GM23338 (cell line): ENCODE measurements around the gene ABHD17A. TPM values are rescaled to one million over a fixed set of nuclear protein-coding genes. Genes with fewer than 3 reads are reported as not detected.

ENCODE experiments used
- ATAC-seq: fragments of 200-7000 bp; cut with Tn5 transposase; 3 replicates; pipeline ENCODE4 v1.9.1; 2020
- DNase-seq: peaks from one replicate; pipeline ENCODE4 v3.0.0-alpha.2; 2015; ENCODE audit warnings: low spot score
- H2AFZ ChIP-seq: fragments of 200-600 bp; sonication (generic); 2 replicates; pipeline ENCODE4 v1.8.0; 2016; ENCODE audit warnings: antibody characterized with exemption, mild to moderate bottlenecking, moderate library complexity
- H3F3A ChIP-seq: fragments of 200-600 bp; sonication (generic); replicated peaks from 2 replicates; pipeline ENCODE4 v1.8.0; 2017; ENCODE audit warnings: antibody characterized with exemption, mixed run types, low read depth
- H3K27ac ChIP-seq: fragments of 200-600 bp; sonication (generic); 2 replicates; pipeline ENCODE4 v1.6.1; 2016; ENCODE audit warnings: low read depth
- H3K27me3 ChIP-seq: fragments of 200-600 bp; sonication (generic); 2 replicates; pipeline ENCODE4 v1.8.0; 2016; ENCODE audit warnings: mild to moderate bottlenecking, mixed run types, moderate library complexity; ENCODE audit not compliant: insufficient read depth
- H3K36me3 ChIP-seq: fragments of 200-600 bp; sonication (generic); 2 replicates; pipeline ENCODE4 v1.8.0; 2016; ENCODE audit warnings: mild to moderate bottlenecking; ENCODE audit not compliant: insufficient read depth
- H3K4me1 ChIP-seq: fragments of 200-600 bp; sonication (generic); 2 replicates; pipeline ENCODE4 v1.8.0; 2016; ENCODE audit warnings: mild to moderate bottlenecking, moderate library complexity; ENCODE audit not compliant: insufficient read depth
- H3K4me2 ChIP-seq: fragments of 200-600 bp; sonication (generic); 2 replicates; pipeline ENCODE4 v1.7.1; 2017; ENCODE audit warnings: mixed run types
- H3K4me3 ChIP-seq: fragments of 200-600 bp; sonication (generic); 2 replicates; pipeline ENCODE4 v1.6.1; 2016; ENCODE audit warnings: mixed run types
- H3K79me2 ChIP-seq: fragments of 200-600 bp; sonication (generic); replicated peaks from 2 replicates; pipeline ENCODE4 v1.8.0; 2017; ENCODE audit warnings: mild to moderate bottlenecking; ENCODE audit not compliant: insufficient read depth
- H3K9me2 ChIP-seq: fragments of 200-600 bp; sonication (generic); 2 replicates; pipeline ENCODE4 v1.8.0; 2017; ENCODE audit not compliant: insufficient read depth
- H4K20me1 ChIP-seq: fragments of 200-600 bp; sonication (generic); replicated peaks from 2 replicates; pipeline ENCODE4 v1.8.0; 2017; ENCODE audit warnings: mild to moderate bottlenecking; ENCODE audit not compliant: insufficient read depth
- H3K27ac Mint-ChIP-seq: 2 replicates; pipeline ENCODE4 v1.8.0; 2020; ENCODE audit warnings: inconsistent platforms, mild to moderate bottlenecking, moderate library complexity, mixed read lengths
- H3K27me3 Mint-ChIP-seq: 3 replicates; pipeline ENCODE4 v1.8.0; 2022; ENCODE audit warnings: low read depth, mild to moderate bottlenecking, moderate library complexity, mixed read lengths, inconsistent platforms; ENCODE audit not compliant: insufficient read depth, poor library complexity
- H3K36me3 Mint-ChIP-seq: 3 replicates; pipeline ENCODE4 v1.8.0; 2021; ENCODE audit warnings: low read depth, mild to moderate bottlenecking, inconsistent platforms, moderate library complexity, mixed read lengths
- H3K4me1 Mint-ChIP-seq: 3 replicates; pipeline ENCODE4 v1.8.0; 2020; ENCODE audit warnings: mild to moderate bottlenecking, inconsistent platforms, mixed read lengths
- H3K4me3 Mint-ChIP-seq: 3 replicates; pipeline ENCODE4 v1.8.0; 2021; ENCODE audit warnings: moderate library complexity, mild to moderate bottlenecking, inconsistent platforms, mixed read lengths
- H3K9me3 Mint-ChIP-seq: 3 replicates; pipeline ENCODE4 v1.8.0; 2020; ENCODE audit warnings: moderate library complexity, mild to moderate bottlenecking, inconsistent platforms, mixed read lengths
- CREB1 ChIP-seq: fragments of 250-450 bp; sonication (Bioruptor Pico); IDR thresholded peaks from 2 replicates; pipeline ENCODE4 v1.5.0; 2020; ENCODE audit warnings: low read depth, mild to moderate bottlenecking, moderate library complexity
- ETS1 ChIP-seq: IDR thresholded peaks from 2 replicates; pipeline ENCODE4 v1.6.1; 2016; ENCODE audit warnings: antibody characterized with exemption
- EZH2 ChIP-seq: fragments of 200-600 bp; sonication (generic); IDR thresholded peaks from one replicate; pipeline ENCODE4 v1.8.0; 2017; ENCODE audit warnings: antibody characterized with exemption, mild to moderate bottlenecking, low read depth; ENCODE audit not compliant: unreplicated experiment
- JUNB ChIP-seq: IDR thresholded peaks from one replicate; pipeline ENCODE4 v1.6.1; 2016; ENCODE audit warnings: antibody characterized with exemption; ENCODE audit not compliant: unreplicated experiment
- STAT1 ChIP-seq: IDR thresholded peaks from one replicate; pipeline ENCODE4 v1.6.1; 2016; ENCODE audit warnings: antibody characterized with exemption; ENCODE audit not compliant: unreplicated experiment
- ZNF114 ChIP-seq: fragments of 250-450 bp; sonication (Bioruptor Pico); IDR thresholded peaks from 2 replicates; pipeline ENCODE4 v1.5.0; 2020; ENCODE audit warnings: mild to moderate bottlenecking, moderate library complexity
- polyA plus RNA-seq: library from polyadenylated mRNA; unstranded; fragments of >200 nt; fragmentation: Nextera tagmentation; extraction: Ambion mirVana; gene quantifications from 2 replicates; pipeline ENCODE4 v1.2.1, GENCODE V29; 2016
- total RNA-seq: library from RNA; depleted of rRNA; stranded (reverse); fragments of >200 nt; shearing (Covaris generic); gene quantifications from 2 replicates; pipeline ENCODE4 v1.2.3, GENCODE V29; 2014
- TF ChIP-seq, protein P1 (sequence below): IDR thresholded peaks from one replicate; pipeline ENCODE4 v1.6.1; 2018; ENCODE audit warnings: antibody characterized with exemption; ENCODE audit not compliant: unreplicated experiment

Gene ABHD17A
- total and polyA plus RNA-seq, 2 experiments from 2014 or later = 34.2 to 99.9 TPM

GRCh38 chr19:1860821-1861598 lies 24.3 kb downstream of the ABHD17A start:
- Mint-ChIP-seq H3K36me3 (no peaks in the 10 kb centered on the region; the same call in 2 of the 3 replicates), H3K27me3 (peaks cover 25% of the 10 kb centered on the region), H3K27ac (no peak overlapping the region), H3K4me1 (peaks cover 39% of the 10 kb centered on the region; the same call in 2 of the 3 replicates), H3K9me3 (no peaks in the 10 kb centered on the region), H3K4me3 (peak overlapping the region; percentile 90)
- no peak for ATAC-seq
- no peak for DNase-seq
- no peaks in the 10 kb centered on the region for H3K36me3 ChIP-seq
- peaks cover 21% of the 10 kb centered on the region; the same call in 1 of the 2 replicates for H4K20me1 ChIP-seq
- H3K4me1 ChIP-seq = peaks cover 54% of the 10 kb centered on the region
- H3K4me2 ChIP-seq = peak overlapping the region; percentile 98
- TF ChIP-seq, protein P1, sequence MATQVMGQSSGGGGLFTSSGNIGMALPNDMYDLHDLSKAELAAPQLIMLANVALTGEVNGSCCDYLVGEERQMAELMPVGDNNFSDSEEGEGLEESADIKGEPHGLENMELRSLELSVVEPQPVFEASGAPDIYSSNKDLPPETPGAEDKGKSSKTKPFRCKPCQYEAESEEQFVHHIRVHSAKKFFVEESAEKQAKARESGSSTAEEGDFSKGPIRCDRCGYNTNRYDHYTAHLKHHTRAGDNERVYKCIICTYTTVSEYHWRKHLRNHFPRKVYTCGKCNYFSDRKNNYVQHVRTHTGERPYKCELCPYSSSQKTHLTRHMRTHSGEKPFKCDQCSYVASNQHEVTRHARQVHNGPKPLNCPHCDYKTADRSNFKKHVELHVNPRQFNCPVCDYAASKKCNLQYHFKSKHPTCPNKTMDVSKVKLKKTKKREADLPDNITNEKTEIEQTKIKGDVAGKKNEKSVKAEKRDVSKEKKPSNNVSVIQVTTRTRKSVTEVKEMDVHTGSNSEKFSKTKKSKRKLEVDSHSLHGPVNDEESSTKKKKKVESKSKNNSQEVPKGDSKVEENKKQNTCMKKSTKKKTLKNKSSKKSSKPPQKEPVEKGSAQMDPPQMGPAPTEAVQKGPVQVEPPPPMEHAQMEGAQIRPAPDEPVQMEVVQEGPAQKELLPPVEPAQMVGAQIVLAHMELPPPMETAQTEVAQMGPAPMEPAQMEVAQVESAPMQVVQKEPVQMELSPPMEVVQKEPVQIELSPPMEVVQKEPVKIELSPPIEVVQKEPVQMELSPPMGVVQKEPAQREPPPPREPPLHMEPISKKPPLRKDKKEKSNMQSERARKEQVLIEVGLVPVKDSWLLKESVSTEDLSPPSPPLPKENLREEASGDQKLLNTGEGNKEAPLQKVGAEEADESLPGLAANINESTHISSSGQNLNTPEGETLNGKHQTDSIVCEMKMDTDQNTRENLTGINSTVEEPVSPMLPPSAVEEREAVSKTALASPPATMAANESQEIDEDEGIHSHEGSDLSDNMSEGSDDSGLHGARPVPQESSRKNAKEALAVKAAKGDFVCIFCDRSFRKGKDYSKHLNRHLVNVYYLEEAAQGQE = no peak
- TF ChIP-seq ZNF114 (CRISPR knock-in tag) = no peak
- no peak for TF ChIP-seq EZH2
- TF ChIP-seq JUNB = no peak
- TF ChIP-seq CREB1 (CRISPR knock-in tag) = no peak
- peaks cover 16% of the 10 kb centered on the region for H3K27me3 ChIP-seq
- H2AFZ ChIP-seq = no peak overlapping the region
- 0 out of 2 replicates have a peak, but pooled peaks cover 8% of the 10 kb centered on the region for H3F3A ChIP-seq
- H3K9me2 ChIP-seq = no peaks in the 10 kb centered on the region
- no peak overlapping the region for H3K27ac ChIP-seq
- H3K79me2 ChIP-seq = peaks cover 51% of the 10 kb centered on the region
- peak overlapping the region; percentile 94 for H3K4me3 ChIP-seq

GRCh38 chr19:1860042-1860775 lies 25.1 kb downstream of the ABHD17A start:
- Mint-ChIP-seq H3K4me3 (peak overlapping the region; percentile 90), H3K27ac (no peak overlapping the region), H3K36me3 (no peaks in the 10 kb centered on the region; the same call in 2 of the 3 replicates), H3K9me3 (no peaks in the 10 kb centered on the region), H3K4me1 (peaks cover 37% of the 10 kb centered on the region; the same call in 2 of the 3 replicates), H3K27me3 (peaks cover 21% of the 10 kb centered on the region)
- Histone ChIP-seq H3K4me3 (peak overlapping the region; percentile 94), H2AFZ (no peak overlapping the region), H3K9me2 (no peaks in the 10 kb centered on the region), H3K36me3 (no peaks in the 10 kb centered on the region), H3K79me2 (peaks cover 57% of the 10 kb centered on the region), H3K27me3 (peaks cover 16% of the 10 kb centered on the region), H3K4me1 (peaks cover 59% of the 10 kb centered on the region), H3K4me2 (peak overlapping the region; percentile 98), H3F3A (0 out of 2 replicates have a peak, but pooled peaks cover 8% of the 10 kb centered on the region), H4K20me1 (peaks cover 21% of the 10 kb centered on the region; the same call in 1 of the 2 replicates), H3K27ac (no peak overlapping the region)
- DNase-seq = peak; percentile 73
- no peak for ATAC-seq
- TF ChIP-seq ZNF114 (CRISPR knock-in tag) (no peak), EZH2 (no peak), STAT1 (no peak), ETS1 (no peak)
- TF ChIP-seq, protein P1 = no peak
